Camera-type eye (tissue), 1 donor: Measurements from ENCODE around the gene SERPINB12. TPM values are rescaled to one million over a fixed set of nuclear protein-coding genes. Genes with fewer than 3 reads are reported as not detected.

Source experiments
- total RNA-seq: library from RNA; depleted of rRNA; stranded (reverse); fragments of >200 nt; gene quantifications from one replicate; pipeline ENCODE4 v1.2.3, GENCODE V29; 2014

The SERPINB12 gene
- total RNA-seq = not detected

GRCh38 chr18:63542069-63542468, at the start of gene SERPINB12:
Gene SERPINB12, plus strand, starts transcription at chr18:63542369. Its CDS starts 13,791 bp downstream, at chr18:63556160.

GRCh38 chr18:63586966-63587365, 44.8 kb downstream of the SERPINB12 start, which contains the start of gene SERPINB13:
Gene SERPINB13, plus strand, starts transcription at chr18:63587343. Its CDS starts 1,325 bp downstream, at chr18:63588668.

Other genes with a start within 250 kb of the SERPINB12 start
- 34.4 TPM for gene BCL2, start 222.6 kb upstream of the SERPINB12 start, total RNA-seq
- gene KDSR, start 175.2 kb upstream of the SERPINB12 start, total RNA-seq = 37.7 TPM
- gene VPS4B, start 119.9 kb upstream of the SERPINB12 start, total RNA-seq = 41.8 TPM
- gene SERPINB5, start 65.4 kb upstream of the SERPINB12 start, total RNA-seq = 6.3 TPM
- 0.33 TPM for gene SERPINB13, start 45.0 kb downstream of the SERPINB12 start, total RNA-seq
- gene SERPINB4, start 101.9 kb downstream of the SERPINB12 start, total RNA-seq = not detected
- not detected for gene SERPINB3, start 119.5 kb downstream of the SERPINB12 start, total RNA-seq
- gene SERPINB11, start 160.6 kb downstream of the SERPINB12 start, total RNA-seq = 0.93 TPM
- not detected for gene SERPINB7, start 233.0 kb downstream of the SERPINB12 start, total RNA-seq